Liver (tissue), 3 donors: ENCODE measurements around the gene DYNAP.

ENCODE experiments used
- EGR1 ChIP-seq, 2 donors: IDR thresholded peaks; 2 replicates each; pipeline ENCODE4 v1.6.1; 2016 to 2018; ENCODE audit warnings: antibody characterized with exemption in 2 of 2, low read depth in 2 of 2
- GABPA ChIP-seq, 2 donors: IDR thresholded peaks in 1 of 2; conservative IDR thresholded peaks in 1 of 2; 2 replicates each; pipeline ENCODE4 v1.6.1; 2016; ENCODE audit warnings: antibody characterized with exemption in 2 of 2, mild to moderate bottlenecking in 1 of 2, moderate library complexity in 1 of 2
- HNF4G ChIP-seq: IDR thresholded peaks from 2 replicates; pipeline ENCODE4 v1.6.1; 2016; ENCODE audit warnings: antibody characterized with exemption
- JUND ChIP-seq, 2 donors: IDR thresholded peaks; 2 replicates each; pipeline ENCODE4 v1.6.1; 2016; ENCODE audit warnings: antibody characterized with exemption in 2 of 2
- RAD21 ChIP-seq, 2 donors: IDR thresholded peaks; 2 replicates each; pipeline ENCODE4 v1.6.1; 2016; ENCODE audit warnings: antibody characterized with exemption in 2 of 2, mild to moderate bottlenecking in 2 of 2
- RXRA ChIP-seq, 2 donors: IDR thresholded peaks; 2 replicates each; pipeline ENCODE4 v1.6.1; 2017 to 2018; ENCODE audit warnings: antibody characterized with exemption in 2 of 2, mild to moderate bottlenecking in 1 of 2
- TAF1 ChIP-seq: conservative IDR thresholded peaks from 2 replicates; pipeline ENCODE4 v1.6.1; 2016; ENCODE audit warnings: antibody characterized with exemption, mild to moderate bottlenecking
- YY1 ChIP-seq: IDR thresholded peaks from 2 replicates; pipeline ENCODE4 v1.6.1; 2016; ENCODE audit warnings: antibody characterized with exemption, mild to moderate bottlenecking
- TF ChIP-seq, protein P1 (sequence below): IDR thresholded peaks from 2 replicates; pipeline ENCODE4 v1.6.1; 2016; ENCODE audit warnings: antibody characterized with exemption
- TF ChIP-seq, protein P2 (sequence below): fragments of 150-350 bp; IDR thresholded peaks from 2 replicates; pipeline ENCODE4 v1.5.1; 2017; ENCODE audit warnings: improper control_type of control experiment, low read depth, low read length; ENCODE audit not compliant: missing input control
- TF ChIP-seq, protein P3 (sequence below): IDR thresholded peaks from 2 replicates; pipeline ENCODE4 v1.6.1; 2016; ENCODE audit warnings: antibody characterized with exemption
- TF ChIP-seq, protein P4 (sequence below): IDR thresholded peaks from 2 replicates; pipeline ENCODE4 v1.6.1; 2016; ENCODE audit warnings: antibody characterized with exemption
- TF ChIP-seq, protein P5 (sequence below): IDR thresholded peaks from 2 replicates; pipeline ENCODE4 v1.6.1; 2016; ENCODE audit warnings: antibody characterized with exemption, mild to moderate bottlenecking
- donor health status: healthy.
- donor health status: healthy.

DNA sequence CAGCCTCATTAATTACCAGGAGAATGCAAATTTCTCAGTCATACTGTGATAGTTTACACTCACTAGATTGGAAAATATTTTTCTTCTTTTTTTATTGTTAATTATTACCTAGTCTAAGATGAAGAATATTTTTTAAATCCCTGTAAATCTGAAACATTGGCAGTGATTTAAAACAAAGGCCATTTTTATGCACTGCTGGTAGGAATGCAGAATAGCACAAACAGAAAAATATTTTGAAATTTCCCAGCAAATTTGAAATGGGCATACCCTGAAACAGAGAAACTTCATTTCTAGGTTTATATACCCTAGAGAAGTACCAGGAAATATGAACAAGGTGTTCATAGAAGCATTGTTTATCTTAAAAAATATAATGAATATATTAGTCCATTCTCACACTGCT lies 31.0 kb downstream of the DYNAP start:
- TF ChIP-seq, protein P1, sequence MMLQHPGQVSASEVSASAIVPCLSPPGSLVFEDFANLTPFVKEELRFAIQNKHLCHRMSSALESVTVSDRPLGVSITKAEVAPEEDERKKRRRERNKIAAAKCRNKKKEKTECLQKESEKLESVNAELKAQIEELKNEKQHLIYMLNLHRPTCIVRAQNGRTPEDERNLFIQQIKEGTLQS, result no peak
- TF ChIP-seq, protein P2, sequence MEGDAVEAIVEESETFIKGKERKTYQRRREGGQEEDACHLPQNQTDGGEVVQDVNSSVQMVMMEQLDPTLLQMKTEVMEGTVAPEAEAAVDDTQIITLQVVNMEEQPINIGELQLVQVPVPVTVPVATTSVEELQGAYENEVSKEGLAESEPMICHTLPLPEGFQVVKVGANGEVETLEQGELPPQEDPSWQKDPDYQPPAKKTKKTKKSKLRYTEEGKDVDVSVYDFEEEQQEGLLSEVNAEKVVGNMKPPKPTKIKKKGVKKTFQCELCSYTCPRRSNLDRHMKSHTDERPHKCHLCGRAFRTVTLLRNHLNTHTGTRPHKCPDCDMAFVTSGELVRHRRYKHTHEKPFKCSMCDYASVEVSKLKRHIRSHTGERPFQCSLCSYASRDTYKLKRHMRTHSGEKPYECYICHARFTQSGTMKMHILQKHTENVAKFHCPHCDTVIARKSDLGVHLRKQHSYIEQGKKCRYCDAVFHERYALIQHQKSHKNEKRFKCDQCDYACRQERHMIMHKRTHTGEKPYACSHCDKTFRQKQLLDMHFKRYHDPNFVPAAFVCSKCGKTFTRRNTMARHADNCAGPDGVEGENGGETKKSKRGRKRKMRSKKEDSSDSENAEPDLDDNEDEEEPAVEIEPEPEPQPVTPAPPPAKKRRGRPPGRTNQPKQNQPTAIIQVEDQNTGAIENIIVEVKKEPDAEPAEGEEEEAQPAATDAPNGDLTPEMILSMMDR, result no peak
- TF ChIP-seq EGR1 (IDR thresholded peaks at IDR 0.05; ENCODE audit: low read depth in 2 of 2), result no peak
- no peak for TF ChIP-seq YY1
- TF ChIP-seq, protein P3, sequence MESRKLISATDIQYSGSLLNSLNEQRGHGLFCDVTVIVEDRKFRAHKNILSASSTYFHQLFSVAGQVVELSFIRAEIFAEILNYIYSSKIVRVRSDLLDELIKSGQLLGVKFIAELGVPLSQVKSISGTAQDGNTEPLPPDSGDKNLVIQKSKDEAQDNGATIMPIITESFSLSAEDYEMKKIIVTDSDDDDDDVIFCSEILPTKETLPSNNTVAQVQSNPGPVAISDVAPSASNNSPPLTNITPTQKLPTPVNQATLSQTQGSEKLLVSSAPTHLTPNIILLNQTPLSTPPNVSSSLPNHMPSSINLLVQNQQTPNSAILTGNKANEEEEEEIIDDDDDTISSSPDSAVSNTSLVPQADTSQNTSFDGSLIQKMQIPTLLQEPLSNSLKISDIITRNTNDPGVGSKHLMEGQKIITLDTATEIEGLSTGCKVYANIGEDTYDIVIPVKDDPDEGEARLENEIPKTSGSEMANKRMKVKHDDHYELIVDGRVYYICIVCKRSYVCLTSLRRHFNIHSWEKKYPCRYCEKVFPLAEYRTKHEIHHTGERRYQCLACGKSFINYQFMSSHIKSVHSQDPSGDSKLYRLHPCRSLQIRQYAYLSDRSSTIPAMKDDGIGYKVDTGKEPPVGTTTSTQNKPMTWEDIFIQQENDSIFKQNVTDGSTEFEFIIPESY, result no peak
- TF ChIP-seq GABPA (IDR thresholded peaks at IDR 0.05 in 1 of 2, conservative IDR thresholded peaks at IDR 0.05 in 1 of 2), result no peak
- TF ChIP-seq, protein P4, sequence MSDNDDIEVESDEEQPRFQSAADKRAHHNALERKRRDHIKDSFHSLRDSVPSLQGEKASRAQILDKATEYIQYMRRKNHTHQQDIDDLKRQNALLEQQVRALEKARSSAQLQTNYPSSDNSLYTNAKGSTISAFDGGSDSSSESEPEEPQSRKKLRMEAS, result no peak
- TF ChIP-seq JUND (IDR thresholded peaks at IDR 0.05), result no peak
- TF ChIP-seq RAD21 (IDR thresholded peaks at IDR 0.05), result no peak
- TF ChIP-seq TAF1, result no peak
- TF ChIP-seq, protein P5, sequence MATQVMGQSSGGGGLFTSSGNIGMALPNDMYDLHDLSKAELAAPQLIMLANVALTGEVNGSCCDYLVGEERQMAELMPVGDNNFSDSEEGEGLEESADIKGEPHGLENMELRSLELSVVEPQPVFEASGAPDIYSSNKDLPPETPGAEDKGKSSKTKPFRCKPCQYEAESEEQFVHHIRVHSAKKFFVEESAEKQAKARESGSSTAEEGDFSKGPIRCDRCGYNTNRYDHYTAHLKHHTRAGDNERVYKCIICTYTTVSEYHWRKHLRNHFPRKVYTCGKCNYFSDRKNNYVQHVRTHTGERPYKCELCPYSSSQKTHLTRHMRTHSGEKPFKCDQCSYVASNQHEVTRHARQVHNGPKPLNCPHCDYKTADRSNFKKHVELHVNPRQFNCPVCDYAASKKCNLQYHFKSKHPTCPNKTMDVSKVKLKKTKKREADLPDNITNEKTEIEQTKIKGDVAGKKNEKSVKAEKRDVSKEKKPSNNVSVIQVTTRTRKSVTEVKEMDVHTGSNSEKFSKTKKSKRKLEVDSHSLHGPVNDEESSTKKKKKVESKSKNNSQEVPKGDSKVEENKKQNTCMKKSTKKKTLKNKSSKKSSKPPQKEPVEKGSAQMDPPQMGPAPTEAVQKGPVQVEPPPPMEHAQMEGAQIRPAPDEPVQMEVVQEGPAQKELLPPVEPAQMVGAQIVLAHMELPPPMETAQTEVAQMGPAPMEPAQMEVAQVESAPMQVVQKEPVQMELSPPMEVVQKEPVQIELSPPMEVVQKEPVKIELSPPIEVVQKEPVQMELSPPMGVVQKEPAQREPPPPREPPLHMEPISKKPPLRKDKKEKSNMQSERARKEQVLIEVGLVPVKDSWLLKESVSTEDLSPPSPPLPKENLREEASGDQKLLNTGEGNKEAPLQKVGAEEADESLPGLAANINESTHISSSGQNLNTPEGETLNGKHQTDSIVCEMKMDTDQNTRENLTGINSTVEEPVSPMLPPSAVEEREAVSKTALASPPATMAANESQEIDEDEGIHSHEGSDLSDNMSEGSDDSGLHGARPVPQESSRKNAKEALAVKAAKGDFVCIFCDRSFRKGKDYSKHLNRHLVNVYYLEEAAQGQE, result no peak
- TF ChIP-seq RXRA (IDR thresholded peaks at IDR 0.05), result no peak
- no peak for TF ChIP-seq HNF4G
